ENCODE measurements around the gene C1RL.

DNA sequence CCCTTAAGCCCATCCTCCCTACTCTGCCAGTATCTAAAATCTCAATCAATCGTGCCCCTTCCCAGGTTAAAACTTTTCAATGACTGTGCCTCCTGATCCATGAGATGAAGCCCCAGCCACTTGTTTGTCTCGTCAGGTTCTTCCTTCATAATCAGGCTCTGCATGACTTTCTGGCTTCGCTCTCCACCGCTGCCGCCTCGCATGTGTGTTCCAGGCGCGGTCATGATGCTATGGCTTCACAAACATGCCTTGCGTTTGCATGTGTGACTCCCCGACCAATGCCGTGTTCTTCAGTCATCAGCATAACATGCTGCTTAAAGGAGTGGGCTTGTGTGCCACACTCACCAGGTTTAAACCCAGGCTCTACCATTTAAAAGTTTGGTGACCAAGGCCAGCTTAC is 5.0 kb upstream of the C1RL start:
- TF ChIP-seq CTCF (IDR thresholded peaks at IDR 0.05) (no peak), POLR2A (IDR thresholded peaks at IDR 0.05) (no peak)

Measured in thyroid gland (tissue), 4 donors.